NK-92 (cell line): ENCODE data around the gene NTMT1.

Experiments
- DNase-seq: peaks from one replicate; lab custom pipeline; 2025; ENCODE audit not compliant: unreplicated experiment; lab: John Stamatoyannopoulos, UW

The NTMT1 gene

DNA sequence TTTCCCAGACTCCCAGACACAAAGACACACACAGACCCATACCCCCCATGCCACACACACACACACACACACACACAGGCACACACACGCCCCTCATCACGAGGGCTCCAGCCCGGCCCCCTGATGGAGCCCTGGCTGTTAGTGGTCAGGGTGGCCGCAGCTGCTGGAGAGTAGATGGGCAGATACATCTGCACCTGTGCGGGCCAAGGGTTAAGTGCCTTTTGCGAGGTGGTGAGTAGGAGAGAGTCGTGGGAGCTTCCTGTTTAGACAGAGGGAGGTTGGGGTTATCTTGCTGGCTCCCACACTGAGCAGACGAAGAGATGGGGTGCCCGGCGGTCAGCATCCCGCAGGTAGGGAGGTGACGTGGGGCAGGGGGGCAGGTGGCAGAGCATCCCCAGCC, 47.6 kb downstream of the NTMT1 start:
- DNase-seq = no peak

DNA sequence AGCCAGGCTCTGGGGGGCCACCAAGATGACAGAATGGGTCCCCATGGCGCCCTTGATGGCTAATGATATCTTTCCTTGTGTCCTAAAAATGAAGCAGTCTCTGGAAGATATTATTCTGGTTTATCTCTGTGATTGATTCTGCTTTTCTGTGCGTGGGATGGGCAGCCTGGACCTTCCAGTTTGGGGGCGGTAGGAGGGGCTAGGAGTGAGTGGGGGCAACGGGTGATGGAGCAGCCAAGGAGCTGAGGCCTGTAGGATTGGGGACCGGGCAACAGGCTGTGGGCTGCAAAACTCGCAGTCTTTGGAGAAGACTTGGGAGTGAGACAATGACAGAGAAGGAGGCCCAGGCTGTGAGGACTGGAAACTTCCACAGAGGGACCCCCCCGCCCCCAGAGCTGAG, 48.3 kb downstream of the NTMT1 start:
- DNase-seq = no peak

DNA sequence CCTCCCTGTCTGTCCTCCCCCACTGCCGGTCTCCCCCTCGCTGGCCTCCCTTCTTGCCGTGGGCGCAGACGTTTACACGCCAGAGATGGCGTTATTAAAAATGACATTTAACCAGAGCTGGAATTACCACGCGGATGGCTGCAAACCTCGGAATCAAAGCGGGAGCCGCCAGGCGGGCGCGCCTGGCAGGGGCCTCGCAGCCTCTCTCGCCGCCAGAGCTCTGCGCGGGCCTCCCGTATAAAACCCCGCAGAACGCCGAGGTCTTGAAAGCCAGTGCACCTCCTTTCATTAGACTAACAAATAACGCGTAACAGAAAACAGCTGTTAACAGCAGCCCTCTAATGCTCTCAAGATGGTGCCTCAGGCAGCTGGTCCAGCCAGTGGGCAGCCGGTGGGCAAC, 49.7 kb downstream of the NTMT1 start:
- DNase-seq = no peak

DNA sequence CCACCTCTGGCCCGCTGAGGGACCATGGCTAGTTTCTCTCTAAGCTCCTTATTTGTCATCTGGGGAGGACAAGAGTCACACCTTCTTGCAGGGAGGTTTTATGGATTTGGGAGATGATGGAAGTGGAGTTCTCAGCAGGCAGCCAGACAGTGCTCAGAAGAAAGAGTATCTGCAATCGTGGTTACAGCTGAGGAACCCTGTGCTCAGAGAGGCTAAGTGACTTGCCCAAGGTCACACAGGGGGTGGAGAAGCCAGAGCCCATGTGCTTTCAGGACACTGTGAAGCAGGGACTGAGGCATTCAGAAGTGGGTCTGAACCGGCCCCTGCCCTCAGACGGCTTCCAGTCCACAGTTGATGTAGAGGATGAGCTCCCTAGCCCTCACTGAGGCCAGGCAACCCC, 50.3 kb downstream of the NTMT1 start:
- no peak for DNase-seq

GRCh38 chr9:129676975-129677374, 51.0 kb downstream of the NTMT1 start:
- DNase-seq = no peak

- DNase-seq = no peak
Measured at GRCh38 chr9:129677456-129677855, 51.5 kb downstream of the NTMT1 start.

DNA sequence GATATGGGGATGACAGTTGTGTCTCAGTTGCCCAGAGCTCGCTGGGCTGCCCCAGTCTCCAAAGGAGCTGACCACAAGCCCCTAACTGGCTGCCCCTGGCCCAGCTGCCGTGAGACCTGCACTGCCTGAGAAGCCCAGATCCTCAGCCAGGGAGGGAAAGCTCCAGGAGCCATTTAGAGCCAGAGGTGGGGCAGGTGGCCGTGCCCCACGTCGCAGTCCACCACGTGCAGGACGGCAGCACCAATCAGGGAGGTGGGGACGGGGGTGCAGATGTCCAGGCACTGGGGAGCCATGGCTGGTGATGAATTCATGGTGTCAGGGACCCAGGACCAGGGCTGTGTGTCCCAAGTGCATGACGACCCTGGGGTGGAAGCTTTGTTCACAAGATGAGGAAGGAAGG, 52.9 kb downstream of the NTMT1 start:
- no peak for DNase-seq

GRCh38 chr9:129679537-129679936, 53.6 kb downstream of the NTMT1 start:
- DNase-seq = no peak

DNA sequence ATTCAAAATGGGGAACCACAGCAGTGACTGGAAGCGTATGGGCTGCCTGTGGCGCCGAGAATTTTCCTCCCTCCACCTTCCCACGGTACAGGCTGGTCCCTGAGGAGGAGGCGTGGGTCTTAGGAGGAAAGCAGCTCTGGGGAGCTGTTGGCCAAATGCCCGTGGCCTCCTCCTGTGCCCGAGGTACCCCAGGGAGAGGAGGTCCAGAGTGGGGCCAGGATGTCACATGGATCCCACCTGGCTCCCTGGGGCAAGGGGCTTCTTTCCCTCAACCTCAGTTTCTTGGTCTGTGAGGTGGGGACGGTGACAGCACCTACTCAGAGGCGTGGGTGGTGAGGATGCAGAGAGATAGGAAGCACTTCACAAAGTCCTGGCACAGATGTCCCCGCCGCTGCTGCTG, 56.0 kb downstream of the NTMT1 start:
- DNase-seq = no peak

- no peak for DNase-seq
Measured at GRCh38 chr9:129682381-129682780, 56.4 kb downstream of the NTMT1 start.

DNA sequence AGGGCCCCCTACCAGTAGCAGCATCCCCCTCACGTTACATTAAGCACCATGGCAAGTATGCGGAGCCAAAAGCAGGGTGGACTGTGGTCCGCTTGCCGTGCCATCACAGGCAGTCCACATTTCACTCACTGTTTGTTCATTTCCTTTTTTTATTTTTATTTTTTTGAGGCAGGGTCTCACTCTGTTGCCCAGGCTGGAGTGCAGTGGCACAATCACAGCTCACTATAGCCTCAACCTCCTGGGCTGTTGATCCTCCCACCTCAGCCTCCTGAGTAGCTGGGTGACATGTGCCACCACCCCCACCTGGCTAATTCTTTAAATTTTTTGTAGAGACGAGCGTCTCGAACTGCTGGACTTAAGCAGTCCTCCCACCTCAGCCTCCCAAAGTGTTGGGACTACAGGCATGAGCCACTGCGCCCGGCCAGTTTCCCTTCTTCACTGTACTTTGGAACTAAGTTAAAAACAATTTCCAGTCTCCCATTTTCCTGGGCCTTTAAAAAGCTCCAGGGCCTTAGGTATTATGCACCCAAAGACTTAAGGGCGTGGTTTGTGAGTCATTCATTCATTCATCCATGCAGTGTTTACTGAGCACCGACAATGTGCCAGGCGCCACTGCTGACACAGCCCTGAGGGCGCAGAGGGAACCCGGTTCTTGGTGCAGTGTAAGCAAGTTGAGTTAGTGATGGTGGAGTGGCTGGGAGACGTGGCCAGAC, 59.4 kb downstream of the NTMT1 start:
- no peak for DNase-seq
